SK-N-SH treated with all-trans-retinoic acid at 6 μM for 48 hours (cell line): ENCODE results near the gene RRP15.

Experiments
- ATAC-seq: fragments of 200-7000 bp; cut with Tn5 transposase; 3 replicates; pipeline ENCODE4 v1.9.1; 2020; ENCODE audit warnings: mild to moderate bottlenecking, moderate library complexity
- ARNTL ChIP-seq: fragments of 450-650 bp; formaldehyde crosslinking; IDR thresholded peaks from 2 replicates; pipeline ENCODE4 v1.5.0; 2020; ENCODE audit warnings: low read depth, mild to moderate bottlenecking, moderate library complexity, borderline replicate concordance
- BACH2 ChIP-seq: fragments of 250-450 bp; sonication (Bioruptor Pico); IDR thresholded peaks from 2 replicates; pipeline ENCODE4 v1.9.0; 2021; ENCODE audit warnings: mild to moderate bottlenecking, borderline replicate concordance
- CREB5 ChIP-seq: fragments of 250-450 bp; sonication (Bioruptor Pico); IDR thresholded peaks from 2 replicates; pipeline ENCODE4 v1.5.1; 2020; ENCODE audit warnings: low read depth, mild to moderate bottlenecking, moderate library complexity
- CSDC2 ChIP-seq: fragments of 250-450 bp; sonication (Bioruptor Pico); IDR thresholded peaks from 2 replicates; pipeline ENCODE4 v1.5.0; 2020; ENCODE audit warnings: mild to moderate bottlenecking, moderate library complexity
- ESRRG ChIP-seq: fragments of 250-450 bp; sonication (Bioruptor Pico); IDR thresholded peaks from 2 replicates; pipeline ENCODE4 v1.6.1; 2021; ENCODE audit warnings: mild to moderate bottlenecking
- GLIS3 ChIP-seq: fragments of 250-450 bp; sonication (Bioruptor Pico); IDR thresholded peaks from 2 replicates; pipeline ENCODE4 v1.5.0; 2020; ENCODE audit warnings: mild to moderate bottlenecking, moderate library complexity
- ISL1 ChIP-seq: fragments of 250-450 bp; sonication (Bioruptor Pico); IDR thresholded peaks from 2 replicates; pipeline ENCODE4 v2.1.2; 2022; ENCODE audit warnings: mild to moderate bottlenecking, moderate library complexity
- OSR1 ChIP-seq: fragments of 250-450 bp; sonication (Bioruptor Pico); IDR thresholded peaks from 2 replicates; pipeline ENCODE4 v1.8.0; 2022; ENCODE audit warnings: moderate library complexity, mild to moderate bottlenecking, inconsistent platforms
- PATZ1 ChIP-seq: fragments of 250-450 bp; sonication (Bioruptor Pico); IDR thresholded peaks from 2 replicates; pipeline ENCODE4 v1.8.0; 2020; ENCODE audit warnings: mild to moderate bottlenecking, moderate library complexity, borderline replicate concordance
- POU6F1 ChIP-seq: fragments of 250-450 bp; sonication (Bioruptor Pico); IDR thresholded peaks from 2 replicates; pipeline ENCODE4 v1.8.0; 2021; ENCODE audit warnings: low read depth, mild to moderate bottlenecking, moderate library complexity, borderline replicate concordance
- PPARA ChIP-seq: fragments of 250-450 bp; sonication (Bioruptor Pico); IDR thresholded peaks from 2 replicates; pipeline ENCODE4 v1.5.0; 2020; ENCODE audit warnings: mild to moderate bottlenecking, borderline replicate concordance
- RARB ChIP-seq: fragments of 250-450 bp; sonication (Bioruptor Pico); IDR thresholded peaks from 2 replicates; pipeline ENCODE4 v1.8.0; 2021; ENCODE audit warnings: mild to moderate bottlenecking, moderate library complexity
- SNAI2 ChIP-seq: fragments of 250-450 bp; sonication (Bioruptor Pico); IDR thresholded peaks from 2 replicates; pipeline ENCODE4 v1.5.0; 2020; ENCODE audit warnings: mild to moderate bottlenecking, moderate library complexity
- TCF4 ChIP-seq: fragments of 250-450 bp; sonication (Bioruptor Pico); IDR thresholded peaks from 2 replicates; pipeline ENCODE4 v1.8.0; 2021; ENCODE audit warnings: mild to moderate bottlenecking, moderate library complexity, borderline replicate concordance
- TOX ChIP-seq: fragments of 250-450 bp; sonication (Bioruptor Pico); IDR thresholded peaks from 2 replicates; pipeline ENCODE4 v1.8.0; 2021; ENCODE audit warnings: mild to moderate bottlenecking, moderate library complexity, borderline replicate concordance
- TSHZ2 ChIP-seq: fragments of 250-450 bp; sonication (Bioruptor Pico); IDR thresholded peaks from 2 replicates; pipeline ENCODE4 v1.5.0; 2020; ENCODE audit warnings: mild to moderate bottlenecking, moderate library complexity
- ZC3H10 ChIP-seq: fragments of 250-450 bp; sonication (Bioruptor Pico); IDR thresholded peaks from 2 replicates; pipeline ENCODE4 v1.5.1; 2021; ENCODE audit warnings: mild to moderate bottlenecking, moderate library complexity
- ZFP3 ChIP-seq: fragments of 250-450 bp; sonication (Bioruptor Pico); IDR thresholded peaks from 2 replicates; pipeline ENCODE4 v1.5.0; 2020; ENCODE audit warnings: mild to moderate bottlenecking, moderate library complexity
- ZFP30 ChIP-seq: fragments of 450-650 bp; formaldehyde crosslinking; IDR thresholded peaks from 2 replicates; pipeline ENCODE4 v1.5.0; 2022; ENCODE audit warnings: mild to moderate bottlenecking, moderate library complexity
- ZNF565 ChIP-seq: fragments of 450-650 bp; formaldehyde crosslinking; conservative IDR thresholded peaks from 2 replicates; pipeline ENCODE4 v1.5.0; 2020; ENCODE audit warnings: low read depth, mild to moderate bottlenecking, moderate library complexity
- ZNF70 ChIP-seq: fragments of 450-650 bp; formaldehyde crosslinking; IDR thresholded peaks from 2 replicates; pipeline ENCODE4 v1.5.0; 2020; ENCODE audit warnings: mild to moderate bottlenecking, moderate library complexity
- ZNF8 ChIP-seq: fragments of 450-650 bp; formaldehyde crosslinking; IDR thresholded peaks from 2 replicates; pipeline ENCODE4 v1.5.0; 2020; ENCODE audit warnings: mild to moderate bottlenecking, moderate library complexity
- TF ChIP-seq, protein P1 (sequence below): fragments of 250-450 bp; sonication (Bioruptor Pico); IDR thresholded peaks from 2 replicates; pipeline ENCODE4 v1.5.1; 2021; ENCODE audit warnings: mild to moderate bottlenecking, moderate library complexity

The RRP15 gene

DNA sequence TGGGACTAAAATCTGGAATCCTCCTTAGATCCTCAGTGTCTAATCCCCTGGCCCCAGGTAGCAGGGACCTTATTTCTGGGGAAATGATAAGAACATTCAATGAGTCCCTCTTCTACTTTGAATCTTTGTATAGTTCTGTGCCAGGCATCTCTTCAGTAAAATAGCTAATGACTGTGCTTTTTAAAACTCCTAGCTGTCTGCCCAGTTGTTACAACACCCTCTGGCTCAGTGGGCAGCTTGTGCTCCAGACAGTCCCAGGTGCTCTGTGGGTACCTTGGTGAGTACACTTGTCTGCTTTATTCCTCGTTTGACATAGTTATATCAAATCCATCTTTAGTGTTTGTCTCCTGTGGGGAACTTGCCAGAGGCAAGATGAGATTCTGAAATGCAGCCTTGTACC, 78.0 kb downstream of the RRP15 start:
- no peak for ATAC-seq
- TF ChIP-seq ARNTL (CRISPR knock-in tag) (no peak), BACH2 (CRISPR knock-in tag) (no peak), ZFP3 (no peak), RARB (CRISPR knock-in tag) (no peak), GLIS3 (no peak), SNAI2 (no peak), ESRRG (CRISPR knock-in tag) (no peak), ZNF70 (no peak), ZC3H10 (no peak), ZNF8 (CRISPR knock-in tag) (no peak), TSHZ2 (CRISPR knock-in tag) (no peak), CSDC2 (CRISPR knock-in tag) (no peak), TOX (CRISPR knock-in tag) (no peak), ZNF565 (CRISPR knock-in tag) (no peak)
- TF ChIP-seq, protein P1, sequence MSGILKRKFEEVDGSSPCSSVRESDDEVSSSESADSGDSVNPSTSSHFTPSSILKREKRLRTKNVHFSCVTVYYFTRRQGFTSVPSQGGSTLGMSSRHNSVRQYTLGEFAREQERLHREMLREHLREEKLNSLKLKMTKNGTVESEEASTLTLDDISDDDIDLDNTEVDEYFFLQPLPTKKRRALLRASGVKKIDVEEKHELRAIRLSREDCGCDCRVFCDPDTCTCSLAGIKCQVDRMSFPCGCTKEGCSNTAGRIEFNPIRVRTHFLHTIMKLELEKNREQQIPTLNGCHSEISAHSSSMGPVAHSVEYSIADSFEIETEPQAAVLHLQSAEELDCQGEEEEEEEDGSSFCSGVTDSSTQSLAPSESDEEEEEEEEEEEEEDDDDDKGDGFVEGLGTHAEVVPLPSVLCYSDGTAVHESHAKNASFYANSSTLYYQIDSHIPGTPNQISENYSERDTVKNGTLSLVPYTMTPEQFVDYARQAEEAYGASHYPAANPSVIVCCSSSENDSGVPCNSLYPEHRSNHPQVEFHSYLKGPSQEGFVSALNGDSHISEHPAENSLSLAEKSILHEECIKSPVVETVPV = no peak

DNA sequence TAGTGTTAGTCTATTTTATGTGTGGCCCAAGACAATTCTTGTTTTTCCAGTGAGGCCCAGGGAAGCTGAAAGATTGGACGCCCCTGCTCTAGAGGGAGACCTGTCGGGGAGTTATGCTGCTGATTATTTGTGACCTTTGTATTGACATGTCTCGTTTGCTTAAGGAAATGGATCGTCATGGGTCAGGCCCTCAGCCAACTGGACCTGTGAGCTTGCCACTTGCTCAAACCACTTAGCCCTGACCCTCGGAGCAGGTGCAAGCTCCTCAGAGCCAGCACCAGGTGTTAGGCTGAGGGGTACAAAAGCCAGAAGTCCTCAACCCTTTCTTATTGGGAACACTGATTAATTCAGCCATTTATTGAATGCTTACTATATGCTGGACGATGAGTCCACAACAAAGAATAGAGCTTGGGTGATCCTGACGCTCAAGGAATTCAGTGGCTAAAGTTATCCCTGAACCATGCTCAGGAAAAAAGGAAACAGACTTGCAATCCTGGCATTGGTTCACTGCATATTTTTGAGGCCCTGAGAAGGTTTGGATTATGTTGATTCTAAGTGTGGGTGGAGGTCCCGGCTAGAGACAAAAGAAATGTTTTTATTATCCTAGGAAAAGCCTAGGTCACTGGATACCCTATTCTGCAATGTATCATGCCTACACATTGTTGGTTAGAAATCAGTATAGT, 79.1 kb downstream of the RRP15 start:
- TF ChIP-seq TCF4 (CRISPR knock-in tag) = no peak
- no peak for TF ChIP-seq PPARA
- no peak for TF ChIP-seq BACH2 (CRISPR knock-in tag)
- no peak for TF ChIP-seq CREB5
- no peak for TF ChIP-seq ZNF70
- no peak for TF ChIP-seq OSR1 (CRISPR knock-in tag)
- no peak for TF ChIP-seq ZNF565 (CRISPR knock-in tag)
- no peak for TF ChIP-seq SNAI2
- no peak for TF ChIP-seq ZC3H10
- no peak for TF ChIP-seq CSDC2 (CRISPR knock-in tag)
- TF ChIP-seq ZNF8 (CRISPR knock-in tag) = no peak
- no peak for TF ChIP-seq ISL1 (CRISPR knock-in tag)
- TF ChIP-seq, protein P1 = no peak
- no peak for TF ChIP-seq ZFP3
- no peak for TF ChIP-seq PATZ1
- TF ChIP-seq POU6F1 (CRISPR knock-in tag) = no peak
- TF ChIP-seq ZFP30 = no peak
- no peak for TF ChIP-seq ESRRG (CRISPR knock-in tag)
- no peak for TF ChIP-seq TSHZ2 (CRISPR knock-in tag)
- TF ChIP-seq TOX (CRISPR knock-in tag) = no peak
- ATAC-seq = no peak
